Measurements from ENCODE around the gene LYPLA2. TPM values are rescaled to one million over a fixed set of nuclear protein-coding genes. Genes with fewer than 3 reads are reported as not detected.

Gene LYPLA2
- polyA plus RNA-seq, 1 of the 3 experiments (the other 2 are of a cell fraction), result 109 TPM

- ChIA-PET CTCF (interaction anchor here (1.1 to 5.7 kb wide), 6 partner anchors 10 to 119 kb away, joined by 3 to 47 read pairs (median 6); partner anchors contain the start of genes FUCA1 and RPL11), POLR2A (no interaction called here)
- no peak overlapping the region for H3K4me2 ChIP-seq
- H3K36me3 ChIP-seq (replicated peaks in 1 of 2; ENCODE audit: control insufficient read depth in 1 of 2, insufficient read depth in 2 of 2, low read length in 1 of 2), result peaks cover 11 to 44% of the 10 kb centered on the region in 2 experiments
- no peaks in the 10 kb centered on the region for H3K9me3 ChIP-seq
- H3K27me3 ChIP-seq (ENCODE audit: insufficient read depth), result no peaks in the 10 kb centered on the region
- 99% methylated on average over 10 of the region's 20 CpGs for WGBS (ENCODE audit: low lambda C conversion rate)
- no peak overlapping the region for H3K9ac ChIP-seq
- H3K4me1 ChIP-seq (ENCODE audit: control insufficient read depth in 1 of 2, insufficient read depth in 2 of 2, low read depth in 1 of 2, low read length in 1 of 2), result peaks cover 5 to 38% of the 10 kb centered on the region in 2 experiments; a peak in 1 of 4 replicates
- peaks cover 12% of the 10 kb centered on the region for H3F3A ChIP-seq (replicated peaks; ENCODE audit: insufficient read depth)
- no peaks in the 10 kb centered on the region for H4K20me1 ChIP-seq (ENCODE audit: insufficient read depth)
- no peaks in the 10 kb centered on the region for H3K9me2 ChIP-seq
- no peak overlapping the region for H2AFZ ChIP-seq (ENCODE audit: low read depth)
- H3K79me2 ChIP-seq (ENCODE audit: insufficient read depth), result peaks cover 8% of the 10 kb centered on the region
- no peak for DNase-seq
- no peak overlapping the region for H3K27ac ChIP-seq (ENCODE audit: low read depth in 2 of 2, low read length in 1 of 2)
- no peak for TF ChIP-seq ELF1 (IDR thresholded peaks at IDR 0.05)
- no peak for TF ChIP-seq GATA2 (CRISPR knock-in tag; IDR thresholded peaks at IDR 0.05)
- TF ChIP-seq EZH2phosphoT487 (IDR thresholded peaks at IDR 0.05; ENCODE audit: borderline replicate concordance, low read depth), result no peak
- no peak for TF ChIP-seq RFX5 (IDR thresholded peaks at IDR 0.05; ENCODE audit: low read length)
- TF ChIP-seq ZBTB33 (IDR thresholded peaks at IDR 0.05; ENCODE audit: borderline replicate concordance, low read depth), result no peak
- no peak for TF ChIP-seq SIN3A (IDR thresholded peaks at IDR 0.05; ENCODE audit: borderline replicate concordance, low read depth, low read length)
- TF ChIP-seq MXI1 (IDR thresholded peaks at IDR 0.05; ENCODE audit: low read depth, low read length), result no peak
- TF ChIP-seq PBX3 (IDR thresholded peaks at IDR 0.05), result no peak
- TF ChIP-seq NRF1 (IDR thresholded peaks at IDR 0.05; ENCODE audit: low read depth, low read length), result no peak
- no peak for TF ChIP-seq GABPA (IDR thresholded peaks at IDR 0.05; ENCODE audit: low read depth)
- TF ChIP-seq EP300 (IDR thresholded peaks at IDR 0.05; ENCODE audit: borderline replicate concordance in 1 of 2, low read depth in 1 of 2, low read length in 1 of 2), result no peak
- no peak for TF ChIP-seq USF1 (IDR thresholded peaks at IDR 0.05; ENCODE audit: borderline replicate concordance, low read depth)
- TF ChIP-seq REST (IDR thresholded peaks at IDR 0.05; ENCODE audit: low read depth, low read length), result no peak
- no peak for TF ChIP-seq TCF12 (IDR thresholded peaks at IDR 0.05)
- TF ChIP-seq NFIC (IDR thresholded peaks at IDR 0.05; ENCODE audit: borderline replicate concordance), result no peak
- TF ChIP-seq JUND (IDR thresholded peaks at IDR 0.05), result no peak
- H3K4me3 ChIP-seq (ENCODE audit: low read depth in 2 of 2, low read length in 1 of 2), result no peak overlapping the region
Measured at GRCh38 chr1:23797478-23798448, 6.8 kb downstream of the LYPLA2 start.

All from SK-N-SH (cell line).